ENCODE results near the gene LEP.

LEP gene

GRCh38 chr7:128205068-128205467 is 36.0 kb upstream of the LEP start:
- peaks cover 7 to 43% of the 10 kb centered on the region in 2 donors for H3K27me3 Mint-ChIP-seq
- no peak overlapping the region for H3K4me3 Mint-ChIP-seq
- ATAC-seq (replicated peaks) = no peak
- peaks cover 10 to 16% of the 10 kb centered on the region in 2 donors for H3K4me1 Mint-ChIP-seq (ENCODE audit: low read depth in 2 of 2)
- no peaks in the 10 kb centered on the region for H3K36me3 Mint-ChIP-seq (ENCODE audit: insufficient read depth)
- DNase-seq = no peak
- no peak overlapping the region for H3K27ac Mint-ChIP-seq
- H3K9me3 Mint-ChIP-seq = no peaks in the 10 kb centered on the region

GRCh38 chr7:128206017-128206746 is 34.9 kb upstream of the LEP start:
- no peaks in the 10 kb centered on the region for H3K9me3 Mint-ChIP-seq
- ATAC-seq (replicated peaks) (no peak), DNase-seq (no peak)
- H3K27ac Mint-ChIP-seq = no peak overlapping the region
- peaks cover 10 to 14% of the 10 kb centered on the region in 2 donors for H3K4me1 Mint-ChIP-seq (ENCODE audit: low read depth in 2 of 2)
- peaks cover 18 to 34% of the 10 kb centered on the region in 2 donors for H3K27me3 Mint-ChIP-seq
- H3K4me3 Mint-ChIP-seq = no peak overlapping the region
- H3K36me3 Mint-ChIP-seq (ENCODE audit: insufficient read depth) = no peaks in the 10 kb centered on the region

- no peak overlapping the region for H3K4me3 Mint-ChIP-seq
- ATAC-seq (replicated peaks) = no peak
- H3K27ac Mint-ChIP-seq = no peak overlapping the region
- no peaks in the 10 kb centered on the region for H3K9me3 Mint-ChIP-seq
- H3K4me1 Mint-ChIP-seq (ENCODE audit: low read depth in 2 of 2) = peaks cover 5 to 8% of the 10 kb centered on the region in 2 donors
- peaks cover 19 to 28% of the 10 kb centered on the region in 2 donors for H3K27me3 Mint-ChIP-seq
- no peak for DNase-seq
- no peaks in the 10 kb centered on the region for H3K36me3 Mint-ChIP-seq (ENCODE audit: insufficient read depth)
Measured at GRCh38 chr7:128206747-128207500, 34.2 kb upstream of the LEP start.

GRCh38 chr7:128207609-128208008 is 33.5 kb upstream of the LEP start:
- H3K4me1 Mint-ChIP-seq (ENCODE audit: low read depth in 2 of 2) = peaks cover 2 to 3% of the 10 kb centered on the region in 2 donors
- H3K36me3 Mint-ChIP-seq (ENCODE audit: insufficient read depth) = no peaks in the 10 kb centered on the region
- no peak overlapping the region for H3K4me3 Mint-ChIP-seq
- no peak for DNase-seq
- H3K27me3 Mint-ChIP-seq = peaks cover 19 to 21% of the 10 kb centered on the region in 2 donors
- H3K9me3 Mint-ChIP-seq = no peaks in the 10 kb centered on the region
- no peak overlapping the region for H3K27ac Mint-ChIP-seq
- no peak for ATAC-seq (replicated peaks)

GRCh38 chr7:128209229-128210035 is 31.6 kb upstream of the LEP start:
- H3K27me3 Mint-ChIP-seq = peaks cover 18 to 30% of the 10 kb centered on the region in 2 donors
- no peaks in the 10 kb centered on the region for H3K36me3 Mint-ChIP-seq (ENCODE audit: insufficient read depth)
- peaks cover 2 to 3% of the 10 kb centered on the region in 2 donors for H3K4me1 Mint-ChIP-seq (ENCODE audit: low read depth in 2 of 2)
- H3K27ac Mint-ChIP-seq = no peak overlapping the region
- H3K9me3 Mint-ChIP-seq = no peaks in the 10 kb centered on the region
- DNase-seq (peak; percentile 59 to 69 (median 64)), ATAC-seq (replicated peaks) (peak; percentile 93)
- H3K4me3 Mint-ChIP-seq = no peak overlapping the region

GRCh38 chr7:128210036-128210347 is 31.1 kb upstream of the LEP start:
- Mint-ChIP-seq H3K4me3 (no peak overlapping the region), H3K9me3 (no peaks in the 10 kb centered on the region), H3K36me3 (ENCODE audit: insufficient read depth) (no peaks in the 10 kb centered on the region), H3K27me3 (peaks cover 12 to 30% of the 10 kb centered on the region in 2 donors), H3K4me1 (ENCODE audit: low read depth in 2 of 2) (peaks cover 2 to 3% of the 10 kb centered on the region in 2 donors), H3K27ac (no peak overlapping the region)
- DNase-seq (no peak), ATAC-seq (replicated peaks) (no peak)

GRCh38 chr7:128210590-128211570 is 30.2 kb upstream of the LEP start:
- DNase-seq (no peak), ATAC-seq (replicated peaks) (no peak)
- H3K36me3 Mint-ChIP-seq (ENCODE audit: insufficient read depth) = no peaks in the 10 kb centered on the region
- H3K27me3 Mint-ChIP-seq = peaks cover 10 to 30% of the 10 kb centered on the region in 2 donors
- peaks cover 2 to 3% of the 10 kb centered on the region in 2 donors for H3K4me1 Mint-ChIP-seq (ENCODE audit: low read depth in 2 of 2)
- no peaks in the 10 kb centered on the region for H3K9me3 Mint-ChIP-seq
- H3K4me3 Mint-ChIP-seq = no peak overlapping the region
- no peak overlapping the region for H3K27ac Mint-ChIP-seq

GRCh38 chr7:128211626-128212025 is 29.5 kb upstream of the LEP start:
- Mint-ChIP-seq H3K36me3 (ENCODE audit: insufficient read depth) (no peaks in the 10 kb centered on the region), H3K9me3 (no peaks in the 10 kb centered on the region), H3K4me3 (no peak overlapping the region), H3K4me1 (ENCODE audit: low read depth in 2 of 2) (peaks cover 2 to 3% of the 10 kb centered on the region in 2 donors), H3K27me3 (peaks cover 10 to 30% of the 10 kb centered on the region in 2 donors), H3K27ac (no peak overlapping the region)
- DNase-seq (no peak), ATAC-seq (replicated peaks) (no peak)

- DNase-seq (no peak), ATAC-seq (replicated peaks) (no peak)
- no peaks in the 10 kb centered on the region for H3K9me3 Mint-ChIP-seq
- no peak overlapping the region for H3K4me3 Mint-ChIP-seq
- peaks cover 2 to 3% of the 10 kb centered on the region in 2 donors for H3K4me1 Mint-ChIP-seq (ENCODE audit: low read depth in 2 of 2)
- peaks cover 18 to 38% of the 10 kb centered on the region in 2 donors for H3K27me3 Mint-ChIP-seq
- H3K27ac Mint-ChIP-seq = no peak overlapping the region
- no peaks in the 10 kb centered on the region for H3K36me3 Mint-ChIP-seq (ENCODE audit: insufficient read depth)
Measured at GRCh38 chr7:128214463-128214862, 26.6 kb upstream of the LEP start.

- DNase-seq = no peak
- H3K27me3 Mint-ChIP-seq = peaks cover 24 to 35% of the 10 kb centered on the region in 2 donors
Measured at GRCh38 chr7:128215281-128215680, 25.8 kb upstream of the LEP start.

GRCh38 chr7:128215739-128216138 is 25.3 kb upstream of the LEP start:
- no peak overlapping the region for H3K4me3 Mint-ChIP-seq
- H3K27me3 Mint-ChIP-seq = peaks cover 27 to 35% of the 10 kb centered on the region in 2 donors
- no peaks in the 10 kb centered on the region for H3K9me3 Mint-ChIP-seq
- DNase-seq (no peak), ATAC-seq (replicated peaks) (no peak)
- peaks cover 0 to 3% of the 10 kb centered on the region in 2 donors for H3K4me1 Mint-ChIP-seq (ENCODE audit: low read depth in 2 of 2)
- H3K27ac Mint-ChIP-seq = no peak overlapping the region
- no peaks in the 10 kb centered on the region for H3K36me3 Mint-ChIP-seq (ENCODE audit: insufficient read depth)

More at GRCh38 chr7:128215281-128215680, 25.8 kb upstream of the LEP start:
- Mint-ChIP-seq H3K36me3 (ENCODE audit: insufficient read depth) (no peaks in the 10 kb centered on the region), H3K4me1 (ENCODE audit: low read depth in 2 of 2) (no peaks in the 10 kb centered on the region), H3K4me3 (no peak overlapping the region), H3K9me3 (no peaks in the 10 kb centered on the region), H3K27ac (no peak overlapping the region)
- ATAC-seq (replicated peaks) = no peak

- Mint-ChIP-seq H3K4me1 (ENCODE audit: low read depth in 2 of 2) (peaks cover 0 to 7% of the 10 kb centered on the region in 2 donors), H3K36me3 (ENCODE audit: insufficient read depth) (no peaks in the 10 kb centered on the region), H3K27ac (no peak overlapping the region), H3K9me3 (no peaks in the 10 kb centered on the region), H3K4me3 (no peak overlapping the region), H3K27me3 (peaks cover 27 to 38% of the 10 kb centered on the region in 2 donors)
- DNase-seq (no peak), ATAC-seq (replicated peaks) (no peak)
Measured at GRCh38 chr7:128217030-128217805, 23.9 kb upstream of the LEP start.

Measured in effector memory CD8-positive, alpha-beta T cell (primary cell).